HEK293 (cell line): ENCODE results near the gene JUND.

Experiments used
- BCL11A ChIP-seq: fragments of 450-650 bp; formaldehyde crosslinking; IDR thresholded peaks from 2 replicates; pipeline ENCODE4 v1.5.1; 2016; ENCODE audit warnings: low read depth, missing biosample characterization, missing genetic modification characterization
- GLIS2 ChIP-seq: fragments of 450-650 bp; formaldehyde crosslinking; IDR thresholded peaks from 2 replicates; pipeline ENCODE4 v1.5.1; 2016; ENCODE audit warnings: missing biosample characterization, missing genetic modification characterization
- KLF10 ChIP-seq: fragments of 450-650 bp; IDR thresholded peaks from 2 replicates; pipeline ENCODE4 v1.5.1; 2018; ENCODE audit warnings: missing biosample characterization, mild to moderate bottlenecking, missing genetic modification characterization
- MYNN ChIP-seq: fragments of 450-650 bp; formaldehyde crosslinking; IDR thresholded peaks from 2 replicates; pipeline ENCODE4 v1.5.1; 2016; ENCODE audit warnings: missing biosample characterization, missing genetic modification characterization, borderline replicate concordance
- OSR2 ChIP-seq: fragments of 450-650 bp; formaldehyde crosslinking; IDR thresholded peaks from 2 replicates; pipeline ENCODE4 v1.5.1; 2016; ENCODE audit warnings: missing biosample characterization, missing genetic modification characterization
- OVOL3 ChIP-seq: fragments of 450-650 bp; formaldehyde crosslinking; IDR thresholded peaks from 2 replicates; pipeline ENCODE4 v1.5.1; 2016; ENCODE audit warnings: missing biosample characterization, missing genetic modification characterization
- SALL2 ChIP-seq: fragments of 450-650 bp; formaldehyde crosslinking; IDR thresholded peaks from 2 replicates; pipeline ENCODE4 v1.5.0; 2017; ENCODE audit warnings: missing biosample characterization, mild to moderate bottlenecking, missing genetic modification characterization, borderline replicate concordance
- WT1 ChIP-seq: fragments of 450-650 bp; formaldehyde crosslinking; IDR thresholded peaks from 2 replicates; pipeline ENCODE4 v1.5.1; 2016; ENCODE audit warnings: missing biosample characterization, missing genetic modification characterization
- YY1 ChIP-seq: fragments of 450-650 bp; formaldehyde crosslinking; IDR thresholded peaks from 2 replicates; pipeline ENCODE4 v1.5.1; 2018; ENCODE audit warnings: missing biosample characterization, missing genetic modification characterization
- ZBTB20 ChIP-seq: fragments of 450-650 bp; formaldehyde crosslinking; IDR thresholded peaks from 2 replicates; pipeline ENCODE4 v1.5.1; 2016; ENCODE audit warnings: missing biosample characterization, missing genetic modification characterization
- ZNF10 ChIP-seq: fragments of 450-650 bp; formaldehyde crosslinking; IDR thresholded peaks from 2 replicates; pipeline ENCODE4 v1.5.1; 2017; ENCODE audit warnings: missing biosample characterization, missing genetic modification characterization
- ZNF2 ChIP-seq: fragments of 450-650 bp; formaldehyde crosslinking; IDR thresholded peaks from 2 replicates; pipeline ENCODE4 v1.5.1; 2016; ENCODE audit warnings: missing biosample characterization, missing genetic modification characterization
- ZNF266 ChIP-seq: fragments of 450-650 bp; formaldehyde crosslinking; IDR thresholded peaks from 2 replicates; pipeline ENCODE4 v1.5.1; 2016; ENCODE audit warnings: missing biosample characterization, missing genetic modification characterization, low read depth
- ZNF335 ChIP-seq: fragments of 450-650 bp; formaldehyde crosslinking; conservative IDR thresholded peaks from 2 replicates; pipeline ENCODE4 v1.5.1; 2016; ENCODE audit warnings: missing biosample characterization, missing genetic modification characterization
- ZNF549 ChIP-seq: fragments of 450-650 bp; IDR thresholded peaks from 2 replicates; pipeline ENCODE4 v1.5.1; 2018; ENCODE audit warnings: missing biosample characterization, missing genetic modification characterization, mild to moderate bottlenecking, inconsistent platforms, moderate library complexity
- ZNF596 ChIP-seq: fragments of 450-650 bp; IDR thresholded peaks from 2 replicates; pipeline ENCODE4 v1.5.0; 2018; ENCODE audit warnings: missing biosample characterization, mild to moderate bottlenecking, missing genetic modification characterization, moderate library complexity
- ZNF610 ChIP-seq: fragments of 450-650 bp; formaldehyde crosslinking; IDR thresholded peaks from 2 replicates; pipeline ENCODE4 v1.5.1; 2016; ENCODE audit warnings: missing biosample characterization, missing genetic modification characterization, borderline replicate concordance
- ZNF624 ChIP-seq: fragments of 450-650 bp; formaldehyde crosslinking; IDR thresholded peaks from 2 replicates; pipeline ENCODE4 v1.5.1; 2017; ENCODE audit warnings: missing biosample characterization, missing genetic modification characterization
- ZNF629 ChIP-seq: fragments of 450-650 bp; formaldehyde crosslinking; IDR thresholded peaks from 2 replicates; pipeline ENCODE4 v1.5.1; 2017; ENCODE audit warnings: missing biosample characterization, missing genetic modification characterization
- ZNF76 ChIP-seq: fragments of 450-650 bp; formaldehyde crosslinking; IDR thresholded peaks from 2 replicates; pipeline ENCODE4; 2016; ENCODE audit warnings: low read depth, missing biosample characterization, missing genetic modification characterization, borderline replicate concordance
- TF ChIP-seq, protein P1 (sequence below): fragments of 450-650 bp; formaldehyde crosslinking; IDR thresholded peaks from 2 replicates; pipeline ENCODE4 v1.5.1; 2016; ENCODE audit warnings: missing biosample characterization, missing genetic modification characterization
- TF ChIP-seq, protein P2 (sequence below): fragments of 450-650 bp; formaldehyde crosslinking; IDR thresholded peaks from 2 replicates; pipeline ENCODE4 v1.5.1; 2017; ENCODE audit warnings: missing biosample characterization, missing genetic modification characterization
- TF ChIP-seq, protein P3 (sequence below): fragments of 450-650 bp; formaldehyde crosslinking; IDR thresholded peaks from 2 replicates; pipeline ENCODE4 v1.5.1; 2017; ENCODE audit warnings: missing biosample characterization, mild to moderate bottlenecking, missing genetic modification characterization, moderate library complexity
- TF ChIP-seq, protein P4 (sequence below): fragments of 450-650 bp; formaldehyde crosslinking; IDR thresholded peaks from 2 replicates; pipeline ENCODE4 v1.5.1; 2016; ENCODE audit warnings: missing biosample characterization, missing genetic modification characterization
- TF ChIP-seq, protein P5 (sequence below): fragments of 450-650 bp; formaldehyde crosslinking; conservative IDR thresholded peaks from 2 replicates; pipeline ENCODE4 v1.5.1; 2016; ENCODE audit warnings: low read depth, missing biosample characterization, missing genetic modification characterization
- TF ChIP-seq, protein P6 (sequence below): fragments of 450-650 bp; formaldehyde crosslinking; IDR thresholded peaks from 2 replicates; pipeline ENCODE4 v1.5.1; 2016; ENCODE audit warnings: missing biosample characterization, missing genetic modification characterization
- TF ChIP-seq, protein P7 (sequence below): fragments of 450-650 bp; formaldehyde crosslinking; IDR thresholded peaks from 2 replicates; pipeline ENCODE4 v1.5.1; 2016; ENCODE audit warnings: missing biosample characterization, missing genetic modification characterization

The JUND gene

DNA sequence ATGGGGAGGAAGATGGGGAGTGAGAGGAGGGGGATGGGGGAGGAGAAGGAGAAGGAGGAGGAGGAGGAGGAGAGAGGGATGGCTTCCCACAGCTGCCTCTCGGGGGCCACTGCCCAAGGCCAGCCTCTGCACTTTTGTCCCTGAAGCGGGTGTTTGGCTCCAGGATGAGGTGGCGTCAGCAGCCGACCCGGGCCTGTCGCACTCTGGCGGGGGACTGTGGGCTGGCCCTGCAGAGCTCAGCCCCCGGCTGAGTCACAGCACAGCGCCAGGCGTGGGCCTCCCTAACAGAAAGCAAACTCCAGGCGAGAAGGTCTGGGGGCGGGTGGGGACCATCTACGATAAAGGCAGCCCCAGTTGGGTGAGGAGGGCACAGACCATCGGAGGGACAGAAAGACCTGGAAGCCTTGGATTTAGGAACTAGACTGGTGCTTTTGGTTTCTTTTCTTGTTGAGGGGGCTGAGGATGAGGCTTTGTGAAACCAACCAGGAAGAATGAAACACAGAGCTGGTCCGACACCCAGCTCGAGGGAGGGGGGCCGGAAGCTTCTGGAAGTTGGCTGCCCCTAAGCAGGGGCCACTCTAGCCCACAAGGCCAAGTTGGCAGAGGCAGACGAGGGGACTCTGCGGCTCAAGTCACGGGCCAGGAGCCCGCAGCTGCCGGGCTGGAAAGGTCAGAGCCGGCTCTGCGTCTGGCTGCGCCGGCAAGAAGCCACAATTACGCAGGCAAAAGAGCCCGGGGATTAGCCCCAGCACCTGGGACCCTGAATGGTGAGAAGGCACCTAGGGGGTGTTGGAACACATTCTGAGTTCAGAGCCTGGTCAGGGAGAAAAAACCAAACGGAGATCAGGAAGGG lies 23.3 kb upstream of the JUND start (continued):
- TF ChIP-seq, protein P1, sequence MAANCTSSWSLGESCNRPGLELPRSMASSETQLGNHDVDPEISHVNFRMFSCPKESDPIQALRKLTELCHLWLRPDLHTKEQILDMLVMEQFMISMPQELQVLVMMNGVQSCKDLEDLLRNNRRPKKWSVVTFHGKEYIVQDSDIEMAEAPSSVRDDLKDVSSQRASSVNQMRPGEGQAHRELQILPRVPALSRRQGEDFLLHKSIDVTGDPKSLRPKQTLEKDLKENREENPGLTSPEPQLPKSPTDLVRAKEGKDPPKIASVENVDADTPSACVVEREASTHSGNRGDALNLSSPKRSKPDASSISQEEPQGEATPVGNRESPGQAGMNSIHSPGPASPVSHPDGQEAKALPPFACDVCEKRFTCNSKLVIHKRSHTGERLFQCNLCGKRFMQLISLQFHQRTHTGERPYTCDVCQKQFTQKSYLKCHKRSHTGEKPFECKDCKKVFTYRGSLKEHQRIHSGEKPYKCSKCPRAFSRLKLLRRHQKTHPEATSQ (tag by site-specific recombination), result 0 out of 2 replicates have a peak, but pooled peaks have one; percentile 31
- peak; percentile 84 for TF ChIP-seq WT1
- peak; percentile 40; the same call in 1 of the 2 replicates for TF ChIP-seq ZBTB20 (tag by site-specific recombination)
- no peak for TF ChIP-seq SALL2
- TF ChIP-seq, protein P2, sequence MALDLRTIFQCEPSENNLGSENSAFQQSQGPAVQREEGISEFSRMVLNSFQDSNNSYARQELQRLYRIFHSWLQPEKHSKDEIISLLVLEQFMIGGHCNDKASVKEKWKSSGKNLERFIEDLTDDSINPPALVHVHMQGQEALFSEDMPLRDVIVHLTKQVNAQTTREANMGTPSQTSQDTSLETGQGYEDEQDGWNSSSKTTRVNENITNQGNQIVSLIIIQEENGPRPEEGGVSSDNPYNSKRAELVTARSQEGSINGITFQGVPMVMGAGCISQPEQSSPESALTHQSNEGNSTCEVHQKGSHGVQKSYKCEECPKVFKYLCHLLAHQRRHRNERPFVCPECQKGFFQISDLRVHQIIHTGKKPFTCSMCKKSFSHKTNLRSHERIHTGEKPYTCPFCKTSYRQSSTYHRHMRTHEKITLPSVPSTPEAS (tag by site-specific recombination), result no peak
- no peak for TF ChIP-seq ZNF596
- TF ChIP-seq OSR2 (tag by site-specific recombination), result no peak
- TF ChIP-seq OVOL3, result no peak
- peak; percentile 54 for TF ChIP-seq ZNF629 (tag by site-specific recombination)
- TF ChIP-seq GLIS2 (tag by site-specific recombination), result peak; percentile 83
- no peak for TF ChIP-seq ZNF2 (tag by site-specific recombination)
- TF ChIP-seq ZNF266 (tag by site-specific recombination), result no peak
- TF ChIP-seq ZNF76 (tag by site-specific recombination), result 0 out of 2 replicates have a peak, but pooled peaks have one; percentile 45
- TF ChIP-seq, protein P3, sequence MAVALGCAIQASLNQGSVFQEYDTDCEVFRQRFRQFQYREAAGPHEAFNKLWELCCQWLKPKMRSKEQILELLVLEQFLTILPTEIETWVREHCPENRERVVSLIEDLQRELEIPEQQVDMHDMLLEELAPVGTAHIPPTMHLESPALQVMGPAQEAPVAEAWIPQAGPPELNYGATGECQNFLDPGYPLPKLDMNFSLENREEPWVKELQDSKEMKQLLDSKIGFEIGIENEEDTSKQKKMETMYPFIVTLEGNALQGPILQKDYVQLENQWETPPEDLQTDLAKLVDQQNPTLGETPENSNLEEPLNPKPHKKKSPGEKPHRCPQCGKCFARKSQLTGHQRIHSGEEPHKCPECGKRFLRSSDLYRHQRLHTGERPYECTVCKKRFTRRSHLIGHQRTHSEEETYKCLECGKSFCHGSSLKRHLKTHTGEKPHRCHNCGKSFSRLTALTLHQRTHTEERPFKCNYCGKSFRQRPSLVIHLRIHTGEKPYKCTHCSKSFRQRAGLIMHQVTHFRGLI, result no peak
- TF ChIP-seq ZNF335 (tag by site-specific recombination), result peak; percentile 55
- TF ChIP-seq YY1, result no peak
- TF ChIP-seq KLF10, result no peak
- TF ChIP-seq ZNF624, result no peak
- no peak for TF ChIP-seq ZNF610
- no peak for TF ChIP-seq ZNF10
- TF ChIP-seq, protein P4, sequence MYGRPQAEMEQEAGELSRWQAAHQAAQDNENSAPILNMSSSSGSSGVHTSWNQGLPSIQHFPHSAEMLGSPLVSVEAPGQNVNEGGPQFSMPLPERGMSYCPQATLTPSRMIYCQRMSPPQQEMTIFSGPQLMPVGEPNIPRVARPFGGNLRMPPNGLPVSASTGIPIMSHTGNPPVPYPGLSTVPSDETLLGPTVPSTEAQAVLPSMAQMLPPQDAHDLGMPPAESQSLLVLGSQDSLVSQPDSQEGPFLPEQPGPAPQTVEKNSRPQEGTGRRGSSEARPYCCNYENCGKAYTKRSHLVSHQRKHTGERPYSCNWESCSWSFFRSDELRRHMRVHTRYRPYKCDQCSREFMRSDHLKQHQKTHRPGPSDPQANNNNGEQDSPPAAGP (tag by site-specific recombination), result peak; percentile 71; the same call in 1 of the 2 replicates
- TF ChIP-seq, protein P5, sequence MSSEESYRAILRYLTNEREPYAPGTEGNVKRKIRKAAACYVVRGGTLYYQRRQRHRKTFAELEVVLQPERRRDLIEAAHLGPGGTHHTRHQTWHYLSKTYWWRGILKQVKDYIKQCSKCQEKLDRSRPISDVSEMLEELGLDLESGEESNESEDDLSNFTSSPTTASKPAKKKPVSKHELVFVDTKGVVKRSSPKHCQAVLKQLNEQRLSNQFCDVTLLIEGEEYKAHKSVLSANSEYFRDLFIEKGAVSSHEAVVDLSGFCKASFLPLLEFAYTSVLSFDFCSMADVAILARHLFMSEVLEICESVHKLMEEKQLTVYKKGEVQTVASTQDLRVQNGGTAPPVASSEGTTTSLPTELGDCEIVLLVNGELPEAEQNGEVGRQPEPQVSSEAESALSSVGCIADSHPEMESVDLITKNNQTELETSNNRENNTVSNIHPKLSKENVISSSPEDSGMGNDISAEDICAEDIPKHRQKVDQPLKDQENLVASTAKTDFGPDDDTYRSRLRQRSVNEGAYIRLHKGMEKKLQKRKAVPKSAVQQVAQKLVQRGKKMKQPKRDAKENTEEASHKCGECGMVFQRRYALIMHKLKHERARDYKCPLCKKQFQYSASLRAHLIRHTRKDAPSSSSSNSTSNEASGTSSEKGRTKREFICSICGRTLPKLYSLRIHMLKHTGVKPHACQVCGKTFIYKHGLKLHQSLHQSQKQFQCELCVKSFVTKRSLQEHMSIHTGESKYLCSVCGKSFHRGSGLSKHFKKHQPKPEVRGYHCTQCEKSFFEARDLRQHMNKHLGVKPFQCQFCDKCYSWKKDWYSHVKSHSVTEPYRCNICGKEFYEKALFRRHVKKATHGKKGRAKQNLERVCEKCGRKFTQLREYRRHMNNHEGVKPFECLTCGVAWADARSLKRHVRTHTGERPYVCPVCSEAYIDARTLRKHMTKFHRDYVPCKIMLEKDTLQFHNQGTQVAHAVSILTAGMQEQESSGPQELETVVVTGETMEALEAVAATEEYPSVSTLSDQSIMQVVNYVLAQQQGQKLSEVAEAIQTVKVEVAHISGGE, result no peak
- no peak for TF ChIP-seq MYNN
- no peak for TF ChIP-seq ZNF549
- TF ChIP-seq BCL11A (tag by site-specific recombination), result no peak
- TF ChIP-seq, protein P6, sequence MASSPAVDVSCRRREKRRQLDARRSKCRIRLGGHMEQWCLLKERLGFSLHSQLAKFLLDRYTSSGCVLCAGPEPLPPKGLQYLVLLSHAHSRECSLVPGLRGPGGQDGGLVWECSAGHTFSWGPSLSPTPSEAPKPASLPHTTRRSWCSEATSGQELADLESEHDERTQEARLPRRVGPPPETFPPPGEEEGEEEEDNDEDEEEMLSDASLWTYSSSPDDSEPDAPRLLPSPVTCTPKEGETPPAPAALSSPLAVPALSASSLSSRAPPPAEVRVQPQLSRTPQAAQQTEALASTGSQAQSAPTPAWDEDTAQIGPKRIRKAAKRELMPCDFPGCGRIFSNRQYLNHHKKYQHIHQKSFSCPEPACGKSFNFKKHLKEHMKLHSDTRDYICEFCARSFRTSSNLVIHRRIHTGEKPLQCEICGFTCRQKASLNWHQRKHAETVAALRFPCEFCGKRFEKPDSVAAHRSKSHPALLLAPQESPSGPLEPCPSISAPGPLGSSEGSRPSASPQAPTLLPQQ, result peak; percentile 60; the same call in 1 of the 2 replicates
- TF ChIP-seq, protein P7, sequence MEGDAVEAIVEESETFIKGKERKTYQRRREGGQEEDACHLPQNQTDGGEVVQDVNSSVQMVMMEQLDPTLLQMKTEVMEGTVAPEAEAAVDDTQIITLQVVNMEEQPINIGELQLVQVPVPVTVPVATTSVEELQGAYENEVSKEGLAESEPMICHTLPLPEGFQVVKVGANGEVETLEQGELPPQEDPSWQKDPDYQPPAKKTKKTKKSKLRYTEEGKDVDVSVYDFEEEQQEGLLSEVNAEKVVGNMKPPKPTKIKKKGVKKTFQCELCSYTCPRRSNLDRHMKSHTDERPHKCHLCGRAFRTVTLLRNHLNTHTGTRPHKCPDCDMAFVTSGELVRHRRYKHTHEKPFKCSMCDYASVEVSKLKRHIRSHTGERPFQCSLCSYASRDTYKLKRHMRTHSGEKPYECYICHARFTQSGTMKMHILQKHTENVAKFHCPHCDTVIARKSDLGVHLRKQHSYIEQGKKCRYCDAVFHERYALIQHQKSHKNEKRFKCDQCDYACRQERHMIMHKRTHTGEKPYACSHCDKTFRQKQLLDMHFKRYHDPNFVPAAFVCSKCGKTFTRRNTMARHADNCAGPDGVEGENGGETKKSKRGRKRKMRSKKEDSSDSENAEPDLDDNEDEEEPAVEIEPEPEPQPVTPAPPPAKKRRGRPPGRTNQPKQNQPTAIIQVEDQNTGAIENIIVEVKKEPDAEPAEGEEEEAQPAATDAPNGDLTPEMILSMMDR (tag by site-specific recombination), result peak; percentile 46; the same call in 1 of the 2 replicates
